GM18502 (cell line): ENCODE measurements around the gene SLC39A11.
"Not testable (repeated sequence)": the region's sequence is repeated elsewhere in the genome, so short reads cannot be mapped to it uniquely, and the experiment has no call there.

Experiments
- ATAC-seq: cut with Tn5 transposase; IDR thresholded peaks from one replicate; pipeline ENCODE4 v1.9.1; 2021; ENCODE audit warnings: mild to moderate bottlenecking; ENCODE audit not compliant: unreplicated experiment, poor library complexity

SLC39A11 gene

DNA sequence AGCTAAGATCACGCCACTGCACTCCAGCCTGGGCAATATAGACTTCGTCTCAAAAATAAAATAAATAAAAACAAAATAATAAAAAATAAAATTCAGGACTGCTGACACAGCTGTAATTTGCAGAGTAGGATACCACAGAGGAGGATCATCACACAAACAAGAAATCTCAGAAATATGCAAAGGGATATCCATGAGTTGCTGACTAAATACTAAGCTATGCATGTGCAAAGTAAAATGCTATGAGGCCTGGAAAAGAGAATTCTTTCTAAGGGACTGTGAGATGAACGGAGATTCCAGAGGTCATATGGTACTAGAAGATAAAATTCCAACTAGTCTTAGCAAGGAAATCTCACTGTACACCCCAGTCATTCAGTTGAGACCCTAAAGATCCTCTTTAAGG is 74.8 kb downstream of the SLC39A11 start:
- ATAC-seq = no peak

DNA sequence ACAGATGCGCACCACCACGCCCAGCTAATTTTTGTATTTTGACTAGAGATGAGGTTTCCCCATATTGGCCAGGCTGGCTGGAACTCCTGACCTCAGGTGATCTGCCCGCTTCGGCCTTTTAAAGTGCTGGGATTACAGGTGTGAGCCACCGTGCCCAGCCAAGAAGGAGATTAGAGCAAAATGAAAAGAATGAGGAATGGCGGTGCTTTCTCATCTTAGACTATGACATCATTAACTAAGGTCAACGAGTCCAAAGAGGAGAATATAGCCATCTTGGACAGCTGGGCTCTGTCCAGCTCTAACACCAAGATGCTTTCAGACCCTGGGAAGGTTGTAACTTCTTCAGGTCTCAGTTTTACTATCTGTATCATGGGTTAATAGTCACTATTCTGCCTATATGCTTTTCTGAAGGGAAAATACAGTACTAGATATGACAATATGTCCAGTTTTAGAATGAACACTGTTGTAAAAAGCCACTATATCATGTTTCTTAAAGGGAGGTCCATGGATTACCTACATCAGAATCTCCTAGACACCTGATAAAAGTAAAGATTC is 76.7 kb downstream of the SLC39A11 start:
- no peak for ATAC-seq

DNA sequence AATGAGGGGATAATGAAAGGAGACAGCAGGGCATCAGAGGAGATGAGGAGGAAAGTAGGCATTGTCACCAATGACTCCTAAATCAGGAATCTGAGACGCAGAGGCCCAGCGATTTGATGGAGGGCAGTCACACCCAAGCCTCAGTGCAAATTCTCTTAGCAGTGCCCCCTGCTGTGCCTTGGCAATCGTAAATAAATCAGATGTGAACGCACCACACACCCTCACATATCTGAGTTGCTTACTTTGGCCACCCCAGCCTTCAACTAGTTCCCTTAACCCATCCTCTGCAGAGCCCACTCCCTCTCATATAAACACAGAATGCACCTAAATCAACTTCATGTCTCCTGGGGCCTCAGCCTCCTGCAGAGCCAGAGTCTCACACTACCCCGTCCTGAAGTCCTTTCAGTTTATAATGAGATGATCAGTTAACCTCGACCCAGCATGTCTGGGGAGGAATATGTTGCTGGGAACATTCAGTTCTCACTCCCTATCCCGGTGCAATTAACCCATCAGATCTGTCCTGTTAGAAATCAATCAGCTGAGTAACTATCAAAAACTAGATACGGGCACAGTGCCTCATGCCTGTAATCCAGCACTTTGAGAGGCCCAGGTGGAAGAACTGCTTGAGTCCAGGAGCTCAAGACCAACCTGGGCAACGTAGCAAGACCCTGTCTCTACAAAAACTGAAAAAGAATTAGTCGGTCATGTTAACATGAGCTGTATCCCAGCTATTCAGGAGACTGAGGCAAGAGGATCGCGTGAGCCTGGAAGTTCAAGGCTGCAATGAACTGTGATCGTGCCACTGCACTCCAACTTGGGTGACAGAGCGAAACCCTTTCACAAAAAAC is 78.4 kb downstream of the SLC39A11 start:
- no peak for ATAC-seq

DNA sequence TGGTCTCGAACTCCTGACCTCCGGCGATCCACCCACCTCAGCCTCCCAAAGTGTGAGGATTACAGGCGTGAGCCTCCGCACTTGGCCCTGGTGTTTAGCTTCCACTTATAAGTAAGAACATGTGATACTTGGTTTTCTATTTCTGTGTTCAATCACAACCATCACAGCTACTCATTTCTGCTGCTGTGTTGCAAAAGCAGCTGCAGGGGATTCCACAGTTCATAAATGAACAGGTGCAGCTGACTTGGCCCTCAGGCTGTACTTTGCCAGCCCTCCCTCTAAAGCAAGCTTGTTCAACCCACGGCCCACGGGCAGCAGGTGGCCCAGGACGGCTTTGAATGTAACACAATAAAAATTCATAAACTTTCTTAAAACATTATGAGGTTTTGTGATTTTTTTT is 79.2 kb downstream of the SLC39A11 start:
- ATAC-seq = no peak

DNA sequence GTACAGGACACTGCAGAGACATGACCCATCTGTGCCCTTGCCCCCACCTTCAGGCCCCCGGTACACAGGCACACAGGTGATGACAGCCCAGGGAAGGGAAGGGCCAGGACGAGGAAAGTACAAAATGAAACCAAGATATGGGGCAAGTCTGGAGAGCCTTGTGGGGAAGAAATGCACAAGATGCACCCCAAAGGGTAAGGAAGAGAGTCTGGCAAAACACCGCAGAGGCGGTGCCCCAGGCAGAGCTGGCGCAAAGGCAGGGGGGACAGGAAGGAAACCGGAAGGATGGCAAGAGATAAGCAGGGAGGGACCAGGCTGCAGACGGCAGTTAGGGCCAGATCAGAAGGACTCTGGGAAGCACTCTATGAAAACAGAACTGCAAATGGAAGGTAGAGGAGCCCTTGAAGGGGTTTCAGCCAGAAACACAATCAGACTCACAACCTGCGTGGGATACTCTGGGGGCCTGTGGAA is 81.4 kb downstream of the SLC39A11 start:
- no peak for ATAC-seq

DNA sequence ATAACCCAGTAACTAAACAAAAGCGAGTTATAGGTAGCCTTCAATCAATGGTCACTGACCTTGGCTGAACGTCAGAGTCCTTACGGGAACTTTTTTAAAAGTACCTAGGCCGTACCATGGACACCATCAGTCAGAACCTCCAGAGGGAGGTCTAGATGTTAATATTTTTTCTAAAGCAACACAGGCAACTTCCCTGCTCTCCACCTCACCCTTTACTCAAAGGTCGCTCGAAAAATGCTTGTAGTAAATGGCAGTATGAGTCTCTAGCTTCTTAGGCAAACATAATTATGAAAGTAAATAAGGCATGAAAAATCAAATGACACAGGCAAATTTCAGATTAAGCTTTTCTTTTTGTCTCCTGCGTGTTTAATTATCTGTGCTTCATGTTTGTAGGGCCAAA is 82.1 kb downstream of the SLC39A11 start:
- no peak for ATAC-seq

DNA sequence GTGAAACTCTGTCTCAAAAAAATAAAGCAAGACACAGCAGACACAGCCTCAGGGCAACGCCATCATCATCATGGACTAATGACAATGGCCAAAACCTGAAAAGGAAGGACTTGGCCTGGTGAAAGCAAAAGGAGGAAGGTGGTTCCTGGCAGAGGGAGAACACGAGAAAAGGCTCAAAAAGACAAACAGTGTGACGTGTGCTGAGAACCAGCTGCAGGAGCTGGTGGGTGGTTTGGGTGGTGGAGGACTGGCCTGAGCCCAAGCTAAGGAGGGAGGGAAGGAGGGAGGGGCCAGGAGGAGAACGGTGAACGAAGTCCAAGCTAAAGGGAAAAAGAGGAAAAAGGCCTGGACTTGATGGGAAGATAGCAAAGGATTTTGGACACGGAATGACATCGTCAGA is 85.1 kb downstream of the SLC39A11 start:
- ATAC-seq = no peak

DNA sequence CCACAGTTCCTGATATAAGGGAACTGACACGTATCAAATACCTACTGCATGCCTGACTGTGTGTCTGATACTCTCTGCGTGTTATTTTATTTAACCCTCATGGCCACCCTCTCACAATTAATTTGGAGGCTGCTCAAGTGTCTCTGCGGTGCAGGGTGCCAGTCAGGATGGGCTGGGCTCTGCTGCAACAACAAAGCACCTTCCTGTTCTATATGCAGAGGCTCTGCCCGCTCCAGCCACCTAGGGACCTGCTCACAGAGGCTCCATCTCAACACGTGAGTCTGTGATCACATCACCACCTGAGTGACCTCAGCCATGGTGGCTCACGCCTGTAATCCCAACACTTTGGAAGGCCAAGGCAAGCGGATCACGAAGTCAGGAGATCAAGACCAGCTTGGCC is 87.1 kb downstream of the SLC39A11 start:
- no peak for ATAC-seq

DNA sequence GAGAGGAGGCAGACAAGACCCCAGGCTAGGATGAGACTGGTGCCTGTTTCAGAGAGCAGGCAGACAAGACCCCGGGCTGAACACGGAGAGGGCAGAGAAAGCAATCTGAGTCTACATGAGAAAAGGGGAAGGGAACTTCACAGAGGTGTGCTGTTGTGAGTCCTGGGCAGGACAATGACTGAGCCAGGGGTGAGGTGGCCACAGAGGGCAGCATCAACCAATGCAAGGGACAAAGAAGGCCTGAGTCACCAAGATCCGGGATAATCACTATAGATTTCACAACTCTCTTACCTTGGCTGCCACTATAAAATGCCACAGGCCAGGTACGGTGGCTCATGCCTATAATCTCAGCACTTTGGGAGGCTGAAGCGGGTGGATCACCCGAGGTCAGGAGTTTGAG is 89.0 kb downstream of the SLC39A11 start:
- ATAC-seq = no peak

DNA sequence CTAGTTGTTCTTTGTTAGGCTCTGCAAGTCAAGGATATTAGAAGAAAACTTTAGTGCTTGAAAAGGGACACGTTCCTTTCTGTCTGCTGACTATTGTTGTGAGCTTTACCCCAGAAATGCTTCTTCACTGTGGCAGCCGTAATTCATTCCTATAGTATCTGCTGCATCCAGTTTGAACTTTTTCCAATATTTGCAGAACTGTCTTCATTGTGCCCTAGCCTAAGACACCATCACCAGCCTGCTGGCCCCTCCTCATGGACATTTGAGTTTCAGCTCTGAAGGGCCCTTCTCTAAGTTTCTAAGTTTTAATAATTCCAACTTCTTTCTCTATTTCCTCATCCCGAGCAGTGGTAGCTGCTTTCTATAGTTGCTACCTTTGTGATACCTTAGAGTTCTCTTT is 91.7 kb downstream of the SLC39A11 start:
- no peak for ATAC-seq

DNA sequence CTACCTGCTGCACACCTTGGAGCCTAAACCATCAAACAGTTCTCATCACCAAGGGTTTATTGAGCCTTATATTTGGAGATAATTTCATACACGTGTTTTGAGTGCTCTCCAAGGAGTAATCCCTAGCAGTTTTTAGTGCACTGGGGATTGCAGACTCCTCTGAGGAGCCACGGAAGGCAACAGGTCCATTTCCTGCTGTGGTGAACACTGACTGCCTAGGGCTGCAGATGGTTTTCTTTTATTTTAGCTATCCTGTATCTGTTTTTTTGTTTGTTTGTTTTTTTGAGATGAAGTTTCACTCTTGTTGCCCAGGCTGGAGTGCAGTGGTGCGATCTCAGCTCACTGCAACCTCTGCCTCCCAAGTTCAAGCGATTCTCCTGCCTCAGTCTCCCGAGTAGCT is 93.0 kb downstream of the SLC39A11 start:
- not testable (repeated sequence) for ATAC-seq

DNA sequence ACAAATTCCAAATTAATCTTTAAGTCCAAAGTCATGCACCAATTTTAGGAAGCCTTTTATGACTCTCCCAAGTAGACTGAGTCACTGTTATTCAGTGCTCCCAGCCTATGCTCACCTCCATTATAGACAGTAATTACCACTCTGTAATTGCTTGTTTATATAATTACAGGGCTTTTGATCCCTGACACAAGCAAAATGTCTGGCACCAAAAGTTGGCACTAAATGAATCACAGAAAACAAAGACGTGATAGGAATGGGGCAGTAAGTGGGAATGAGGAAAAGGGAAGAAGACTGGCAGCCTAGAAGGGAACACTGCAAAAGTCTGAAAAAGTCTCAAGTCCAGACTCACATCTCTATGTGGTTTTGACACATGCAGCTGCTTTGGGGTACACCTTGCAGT is 94.1 kb downstream of the SLC39A11 start:
- no peak for ATAC-seq

DNA sequence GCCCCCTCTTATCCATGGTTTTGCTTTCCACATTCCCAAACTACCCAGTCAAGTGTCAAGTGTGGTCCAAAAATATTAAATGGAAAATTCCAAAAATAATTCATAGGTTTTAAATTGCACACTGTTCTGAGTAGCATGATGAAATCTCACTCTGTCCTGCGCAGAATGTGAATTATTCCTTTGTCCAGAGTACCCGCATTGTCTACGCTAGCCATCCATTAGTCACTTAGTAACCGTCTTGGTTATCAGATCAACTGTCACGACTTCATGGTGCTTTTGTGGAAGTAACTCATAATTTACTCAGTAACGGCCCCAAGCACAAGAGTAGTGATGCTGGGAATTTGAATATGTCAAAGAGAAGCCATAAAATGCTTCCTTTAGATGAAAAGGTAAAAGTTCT is 94.9 kb downstream of the SLC39A11 start:
- ATAC-seq = no peak

DNA sequence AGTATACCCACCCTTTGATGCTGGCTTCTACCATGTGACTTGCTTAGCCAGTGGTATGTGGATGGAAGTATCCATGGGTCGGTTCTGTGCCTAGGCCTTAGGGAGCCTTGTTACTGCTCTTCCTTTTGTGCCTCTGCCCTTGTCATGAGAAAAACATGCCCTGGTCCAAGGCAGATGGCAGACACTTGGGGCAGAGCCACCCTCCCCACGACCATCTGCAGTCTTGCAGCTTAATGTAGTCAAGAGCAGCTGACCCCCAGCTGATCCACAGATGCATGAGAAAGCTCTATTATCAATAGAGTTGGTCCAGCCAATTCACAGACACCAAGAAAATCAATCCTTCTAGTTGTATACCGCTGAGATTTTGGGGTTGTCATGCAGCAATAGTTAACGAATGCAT is 95.7 kb downstream of the SLC39A11 start:
- ATAC-seq = no peak

DNA sequence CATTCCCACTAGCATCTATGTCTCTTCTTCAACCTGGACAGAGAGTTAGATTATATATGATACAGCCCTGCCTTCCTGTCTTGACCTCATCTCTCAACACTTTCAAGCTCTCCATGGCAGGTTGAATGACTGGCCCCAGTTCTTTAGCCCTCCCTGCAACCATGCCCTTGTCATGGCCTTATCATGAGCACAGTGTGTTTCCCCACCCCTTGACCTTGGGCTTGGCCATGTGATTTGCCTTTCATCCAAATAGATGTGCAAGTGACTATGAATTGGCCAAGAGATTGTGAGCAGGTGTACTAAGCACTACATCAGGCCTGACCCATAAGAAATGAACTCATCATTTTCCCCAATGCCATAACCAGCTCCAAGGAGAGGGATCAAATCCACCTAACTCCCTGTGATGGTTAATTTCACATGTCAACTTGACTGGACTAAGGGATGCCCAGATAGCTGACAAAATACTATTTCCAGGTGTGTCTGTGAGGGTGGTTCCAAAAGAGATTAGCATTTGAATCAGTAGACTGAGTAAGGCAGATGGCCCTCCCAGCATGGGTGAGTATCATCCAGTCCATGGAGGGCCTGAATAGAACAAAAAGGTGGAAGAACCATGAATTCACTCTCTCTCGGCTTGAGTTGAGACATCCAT is 97.4 kb downstream of the SLC39A11 start:
- no peak for ATAC-seq

DNA sequence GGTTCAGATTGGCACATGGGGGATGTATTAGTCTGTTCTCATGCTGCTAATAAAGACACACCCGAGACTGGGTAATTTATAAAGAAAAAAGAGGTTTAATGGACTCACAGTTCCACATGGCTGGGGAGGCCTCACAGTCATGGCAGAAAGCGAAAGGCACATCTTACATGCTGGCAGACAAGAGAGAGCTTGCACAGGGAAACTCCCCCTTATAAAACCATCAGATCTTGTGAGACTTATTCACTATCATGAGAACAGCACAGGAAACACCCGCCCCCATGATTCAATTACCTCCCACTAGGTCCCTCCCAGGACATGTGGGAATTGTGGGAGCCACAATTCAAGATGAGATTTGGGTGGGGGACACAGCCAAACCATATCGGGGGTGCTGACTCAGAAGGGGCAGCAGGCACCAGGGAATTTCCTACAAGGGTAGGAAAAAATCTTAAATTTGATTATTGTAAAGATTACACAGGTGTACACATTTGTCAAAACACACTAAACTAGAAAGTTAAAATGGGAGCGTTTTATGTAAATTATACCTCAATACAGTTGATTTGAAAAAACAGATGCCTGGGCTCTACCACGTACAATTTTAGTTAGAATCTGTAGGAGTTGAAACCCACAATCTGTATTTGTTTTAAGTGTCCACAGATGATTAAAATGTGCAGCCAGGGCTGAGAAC is 99.6 kb downstream of the SLC39A11 start:
- not testable (repeated sequence) for ATAC-seq

DNA sequence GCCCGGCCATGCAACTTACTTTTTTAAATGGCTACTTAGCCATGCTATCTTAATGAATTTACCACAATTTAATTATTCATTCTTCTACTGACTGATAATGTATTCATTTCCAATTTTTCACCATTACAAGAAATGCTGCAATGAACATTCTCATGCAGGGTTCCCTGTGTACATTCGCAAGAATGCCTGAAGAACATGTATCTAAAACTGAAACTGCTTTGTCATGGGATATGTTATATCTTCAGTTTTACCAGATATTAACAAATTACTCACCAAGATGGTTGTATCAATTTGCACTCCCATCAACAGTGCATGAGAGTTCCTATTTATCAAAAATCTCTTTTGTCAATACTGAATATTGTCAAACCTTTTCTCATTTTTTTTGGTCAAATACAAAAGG is 100.8 kb downstream of the SLC39A11 start:
- ATAC-seq = no peak

DNA sequence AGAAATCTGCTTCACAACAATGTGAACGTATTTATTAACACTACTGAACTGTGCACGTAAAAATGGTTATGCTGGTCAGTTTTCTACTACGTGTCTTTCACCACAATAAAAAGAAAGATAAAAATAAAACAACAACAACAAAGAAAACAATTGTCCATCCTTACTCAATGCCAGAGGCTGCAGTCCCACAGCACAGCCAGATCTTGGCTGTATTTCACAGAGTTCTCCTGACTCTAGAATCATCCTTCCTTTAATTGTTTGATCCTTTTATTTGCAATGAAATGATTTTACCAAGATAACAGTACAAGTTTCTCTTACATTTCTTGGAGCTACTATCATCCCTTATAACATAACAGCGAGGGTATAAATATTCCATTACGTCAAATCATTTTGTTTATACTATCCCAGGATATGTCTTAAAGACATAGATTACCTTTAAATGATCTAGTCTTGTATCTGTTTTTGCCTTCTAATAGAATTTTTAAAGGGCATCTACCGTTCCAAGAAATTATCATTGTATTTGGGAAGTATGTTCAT is 103.3 kb downstream of the SLC39A11 start:
- no peak for ATAC-seq

DNA sequence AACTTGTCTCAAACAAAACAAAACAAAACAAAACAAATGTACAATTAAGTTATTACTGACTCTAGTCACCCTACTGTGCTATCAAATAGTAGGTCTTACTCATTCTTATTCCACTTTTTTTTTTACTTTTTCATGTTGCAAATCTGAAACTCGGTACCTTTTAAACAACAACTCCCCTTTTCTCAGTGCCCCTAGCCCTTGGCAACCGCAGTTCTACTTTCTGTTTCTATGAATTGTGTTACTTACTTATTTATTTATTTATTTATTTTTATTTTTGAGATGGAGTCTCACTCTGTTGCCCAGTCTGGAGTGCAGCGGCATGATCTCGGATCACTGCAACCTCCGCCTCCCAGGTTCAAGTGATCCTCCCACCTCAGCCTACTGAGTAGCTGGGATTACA is 104.0 kb downstream of the SLC39A11 start:
- no peak for ATAC-seq

DNA sequence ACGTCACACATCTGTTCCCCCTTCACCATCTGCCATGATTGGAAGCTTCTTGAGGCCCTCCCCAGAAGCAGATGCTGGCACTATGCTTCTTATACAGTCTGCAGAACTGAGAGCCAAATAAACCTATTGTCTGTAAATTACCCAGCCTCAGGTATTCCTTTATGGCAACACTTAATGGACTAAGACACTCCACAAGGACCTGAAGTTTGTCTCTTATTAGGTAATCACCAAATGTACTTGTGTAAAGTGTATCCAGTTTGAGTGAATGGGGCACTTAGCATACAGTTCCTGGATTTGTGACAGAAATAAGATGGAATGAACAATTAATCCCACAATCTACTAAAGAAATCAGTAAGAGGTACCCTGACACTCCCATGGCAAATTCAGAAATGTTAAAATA is 105.3 kb downstream of the SLC39A11 start:
- no peak for ATAC-seq
